GM18907 (cell line): ENCODE data around the gene EIF4A3.

Source experiments
- ATAC-seq: cut with Tn5 transposase; IDR thresholded peaks from one replicate; pipeline ENCODE4 v1.9.1; 2021; ENCODE audit warnings: mild to moderate bottlenecking, moderate library complexity; ENCODE audit not compliant: unreplicated experiment

The EIF4A3 gene

DNA sequence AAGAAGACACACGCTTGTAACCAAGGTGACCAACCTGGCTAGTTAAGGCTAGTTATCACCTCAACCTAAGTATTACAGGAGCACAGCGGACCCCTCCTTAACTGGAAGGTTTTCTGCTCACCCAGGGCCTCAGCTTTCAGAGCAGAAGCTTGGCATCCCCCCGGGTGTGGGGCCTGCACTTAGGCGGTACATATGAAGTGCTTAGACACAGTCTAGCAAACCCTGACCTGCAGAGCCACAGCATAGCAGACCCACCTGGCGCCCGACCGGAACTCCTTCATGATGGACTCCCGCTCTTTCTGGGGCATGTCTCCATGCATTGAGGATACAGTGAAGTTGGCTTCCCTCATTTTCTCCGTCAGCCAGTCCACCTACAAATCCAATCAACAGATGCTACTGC, 9.8 kb downstream of the EIF4A3 start:
- no peak for ATAC-seq

DNA sequence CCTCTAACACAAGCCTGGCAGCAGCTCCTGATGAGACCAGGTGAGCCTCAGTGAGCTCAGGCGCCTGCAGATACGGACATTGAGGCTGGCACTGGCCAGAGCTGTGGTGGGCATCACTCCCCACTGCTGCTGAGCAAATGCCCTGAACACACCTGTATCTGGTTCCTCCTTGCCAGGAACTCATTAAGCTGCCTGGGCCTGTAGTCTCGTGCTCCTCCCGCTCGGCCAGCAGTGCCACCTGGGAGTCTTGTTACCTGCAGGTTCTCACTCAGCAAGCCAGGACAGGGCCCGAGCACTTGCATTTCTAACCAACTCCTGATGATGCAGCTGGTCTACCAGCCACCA, 13.3 kb downstream of the EIF4A3 start:
- ATAC-seq = no peak

- no peak for ATAC-seq
Observed at GRCh38 chr17:80132906-80133625, 13.9 kb downstream of the EIF4A3 start.

GRCh38 chr17:80130992-80131391, 15.9 kb downstream of the EIF4A3 start:
- no peak for ATAC-seq

- ATAC-seq = no peak
Observed at GRCh38 chr17:80129006-80129565, 17.8 kb downstream of the EIF4A3 start.

DNA sequence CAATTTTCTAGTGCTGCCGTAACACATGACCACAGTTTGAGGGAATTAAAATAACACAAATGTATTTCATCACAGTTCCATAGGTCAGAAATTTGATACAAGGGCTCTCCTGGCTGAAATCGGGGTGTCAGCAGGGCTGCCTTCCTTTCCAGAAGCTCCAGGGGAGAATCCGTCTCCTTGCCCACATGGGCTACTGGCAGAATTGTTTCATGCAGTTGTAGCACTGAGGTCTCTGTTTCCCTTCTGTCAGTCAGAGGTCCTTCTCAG, 20.5 kb downstream of the EIF4A3 start:
- ATAC-seq = no peak

GRCh38 chr17:80125656-80126448, 21.1 kb downstream of the EIF4A3 start:
- no peak for ATAC-seq

DNA sequence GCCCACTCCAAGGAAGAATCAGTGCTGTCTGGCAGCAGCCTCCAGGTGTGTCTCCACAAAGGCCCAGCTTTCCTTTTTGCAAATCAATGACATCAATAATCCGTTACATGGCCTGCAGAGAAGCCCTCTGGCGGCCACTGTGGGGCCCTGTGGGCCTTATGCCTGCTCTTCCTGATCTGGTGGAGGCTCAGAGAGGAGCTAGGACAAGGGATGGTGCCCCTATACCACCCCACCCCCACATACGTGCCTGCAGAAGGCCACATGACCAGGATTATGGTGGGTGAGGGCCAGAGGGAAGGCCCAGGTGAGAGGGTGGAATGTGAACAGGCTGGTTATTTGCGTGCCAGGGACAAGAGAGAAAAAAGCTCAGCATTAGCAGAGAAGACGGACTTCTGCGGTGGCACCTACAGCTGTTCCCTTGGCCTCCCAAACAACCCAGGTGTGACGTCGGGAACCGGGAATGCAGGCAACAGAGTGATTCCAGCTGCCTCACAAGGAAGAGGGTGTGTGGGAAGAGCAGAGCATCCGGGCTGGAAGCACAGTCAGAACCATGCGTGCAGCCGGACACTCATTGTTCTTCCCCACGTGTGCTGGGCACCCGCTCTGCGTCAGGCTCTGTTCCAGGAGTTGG, 22.5 kb downstream of the EIF4A3 start:
- ATAC-seq = no peak

- ATAC-seq = no peak
Observed at GRCh38 chr17:80123791-80124190, 23.1 kb downstream of the EIF4A3 start.

DNA sequence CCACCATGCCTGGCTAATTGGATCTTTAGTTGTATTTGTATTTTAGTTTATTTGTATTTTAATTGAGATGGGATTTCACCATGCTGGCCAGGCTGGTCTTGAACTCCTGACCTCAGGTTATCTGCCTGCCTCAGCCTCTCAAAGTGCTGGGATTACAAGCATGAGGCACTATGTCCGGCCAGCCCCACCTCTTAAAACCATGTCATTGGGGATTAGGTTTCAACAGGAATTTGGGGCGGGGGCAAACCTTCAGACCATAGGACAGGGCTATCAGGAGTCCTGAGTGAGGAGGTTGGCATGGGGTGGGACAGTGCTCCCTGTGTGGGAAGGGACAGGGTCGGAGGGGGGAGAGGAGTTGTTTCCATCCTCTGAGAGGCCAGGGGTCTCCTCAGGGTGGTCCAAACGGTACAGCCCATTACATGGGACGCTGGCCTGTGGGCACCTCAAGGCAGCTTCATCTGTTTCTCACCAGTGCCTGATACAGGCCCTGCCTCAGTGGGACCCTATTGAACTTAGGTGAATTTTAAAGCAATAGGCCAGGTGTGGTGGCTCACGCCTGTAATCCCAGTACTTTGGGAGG, 23.9 kb downstream of the EIF4A3 start:
- ATAC-seq = no peak

DNA sequence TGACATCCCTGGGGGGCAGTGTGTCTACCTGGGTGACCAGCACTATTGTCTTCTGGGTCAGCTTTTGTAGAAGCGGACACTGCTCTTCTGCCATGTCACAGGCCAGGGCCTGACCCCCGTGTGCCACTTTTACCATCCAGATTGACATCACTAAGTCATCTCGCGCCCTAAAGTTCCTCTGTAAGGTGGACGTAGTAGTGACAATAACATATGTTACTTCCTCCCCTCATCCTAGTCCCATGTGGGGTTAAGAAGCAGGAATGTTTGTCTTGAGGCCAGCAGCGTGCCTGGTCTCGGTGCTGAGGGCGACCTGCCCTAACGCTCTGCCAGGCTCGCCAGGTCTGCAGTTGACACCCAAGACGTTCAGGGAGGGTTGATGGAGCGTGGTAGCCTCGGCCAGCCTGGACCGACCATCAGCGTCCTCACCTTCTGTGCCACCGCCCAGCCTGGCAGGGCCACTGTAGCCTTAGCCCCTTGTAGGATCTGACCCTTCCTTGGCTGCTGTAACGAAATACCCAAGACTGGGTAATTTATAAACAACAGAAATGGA, 24.8 kb downstream of the EIF4A3 start:
- ATAC-seq = no peak

GRCh38 chr17:80119839-80120238, 27.1 kb downstream of the EIF4A3 start:
- no peak for ATAC-seq

DNA sequence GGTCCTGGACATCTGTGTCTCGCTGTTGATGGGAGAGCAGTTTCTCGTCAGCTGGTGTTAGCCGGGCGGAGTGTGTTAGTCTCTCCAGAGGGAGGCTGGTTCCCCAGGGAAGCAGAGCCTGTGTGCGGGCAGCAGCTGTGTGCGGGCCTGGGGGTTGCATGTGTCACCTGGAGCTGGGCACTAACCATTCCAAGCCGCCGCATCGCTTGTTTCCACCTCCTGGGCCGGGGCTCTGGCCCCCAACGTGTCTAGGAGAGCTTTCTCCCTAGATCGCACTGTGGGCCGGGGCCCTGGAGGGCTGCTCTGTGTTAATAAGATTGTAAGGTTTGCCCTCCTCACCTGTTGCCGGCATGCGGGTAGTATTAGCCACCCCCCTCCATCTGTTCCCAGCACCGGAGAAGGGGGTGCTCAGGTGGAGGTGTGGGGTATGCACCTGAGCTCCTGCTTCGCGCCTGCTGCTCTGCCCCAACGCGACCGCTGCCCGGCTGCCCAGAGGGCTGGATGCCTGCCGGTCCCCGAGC, 27.6 kb downstream of the EIF4A3 start:
- ATAC-seq = no peak

GRCh38 chr17:80118601-80119270, 28.2 kb downstream of the EIF4A3 start:
- ATAC-seq = no peak

- ATAC-seq = no peak
Observed at GRCh38 chr17:80117491-80118401, 29.2 kb downstream of the EIF4A3 start.

DNA sequence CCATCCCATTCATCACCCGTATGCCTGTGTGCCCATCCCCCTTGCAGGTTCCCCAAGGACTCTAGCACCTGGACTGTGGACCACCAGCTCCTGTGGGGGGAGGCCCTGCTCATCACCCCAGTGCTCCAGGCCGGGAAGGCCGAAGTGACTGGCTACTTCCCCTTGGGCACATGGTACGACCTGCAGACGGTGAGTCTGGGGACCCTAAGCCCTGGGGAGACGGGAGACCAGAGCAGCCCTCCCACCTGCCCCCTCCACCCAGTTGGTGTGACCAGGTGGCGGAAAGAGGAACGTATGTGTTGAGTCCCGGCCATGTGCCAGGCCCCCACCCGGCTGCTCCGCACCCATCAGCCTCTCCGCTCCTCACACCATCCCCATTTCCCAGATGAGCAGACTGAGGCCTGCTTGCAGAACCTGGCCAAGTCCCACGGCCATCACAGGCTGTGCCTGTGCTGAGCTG, 30.0 kb downstream of the EIF4A3 start:
- ATAC-seq = no peak

GRCh38 chr17:80116276-80116920, 30.5 kb downstream of the EIF4A3 start:
- no peak for ATAC-seq

- no peak for ATAC-seq
Observed at GRCh38 chr17:80115159-80115558, 31.8 kb downstream of the EIF4A3 start.

DNA sequence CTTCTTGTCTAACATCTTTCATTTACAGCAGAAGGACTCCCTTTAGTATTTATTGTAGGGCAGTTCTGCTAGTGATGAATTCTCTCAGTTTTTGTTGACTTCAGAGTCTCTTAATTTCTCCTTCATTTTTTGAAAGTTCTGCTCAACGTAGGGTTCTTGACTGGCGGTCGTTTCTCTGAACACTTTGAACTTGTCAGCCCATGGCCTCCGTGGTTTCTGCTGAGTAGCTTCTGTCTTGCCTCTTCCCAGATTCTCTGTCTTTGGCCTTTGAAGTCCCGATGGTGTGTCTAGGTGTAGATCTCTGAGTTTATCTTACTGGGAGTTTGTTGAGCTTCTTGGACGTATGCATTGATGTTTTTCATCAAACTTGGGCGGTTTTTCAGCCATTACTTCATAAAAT, 32.2 kb downstream of the EIF4A3 start:
- ATAC-seq = no peak
